HG02884 (cell line): Measurements from ENCODE around the gene PHF24.

Experiments used
- ATAC-seq: cut with Tn5 transposase; IDR thresholded peaks from one replicate; pipeline ENCODE4 v1.9.1; 2021; ENCODE audit warnings: mild to moderate bottlenecking, moderate library complexity; ENCODE audit not compliant: unreplicated experiment

PHF24 gene

DNA sequence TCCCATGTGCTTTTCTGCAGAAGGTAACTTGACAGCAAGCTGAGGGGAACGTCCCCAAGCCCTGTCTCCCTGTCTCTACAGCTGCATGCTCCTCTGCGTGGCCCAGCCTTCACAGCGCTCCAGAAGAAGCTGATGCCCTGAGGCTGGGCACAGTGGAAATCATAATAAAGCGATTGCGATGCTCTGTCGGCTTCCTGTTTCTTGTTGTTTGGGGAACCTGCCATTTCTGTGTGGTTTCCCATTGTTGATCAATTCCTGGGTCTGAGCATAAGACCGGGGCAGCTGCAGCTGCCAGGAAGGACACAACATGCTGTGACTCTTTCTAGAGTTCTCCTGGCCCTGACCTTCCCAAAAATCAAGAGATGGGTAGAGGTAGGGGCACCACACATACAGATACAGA lies 24.3 kb downstream of the PHF24 start:
- ATAC-seq: no peak

DNA sequence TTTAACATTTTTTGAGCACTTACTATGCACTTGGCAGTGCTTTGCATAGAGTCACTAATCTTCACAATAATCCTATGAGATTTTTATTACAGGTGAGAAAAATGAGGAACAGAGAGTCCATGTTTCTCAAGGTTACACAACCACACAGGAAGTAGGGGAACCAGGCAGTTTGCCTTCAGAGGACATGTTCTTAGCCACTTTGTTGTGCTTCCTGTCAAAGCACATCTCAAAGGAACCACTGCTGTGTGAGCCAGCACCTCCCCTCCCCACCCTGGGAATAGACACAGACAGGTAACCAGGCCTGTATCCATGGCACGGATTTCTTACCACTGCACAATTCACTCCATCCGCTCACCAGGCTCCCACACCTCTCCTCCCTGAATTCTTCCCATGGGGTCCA lies 25.1 kb downstream of the PHF24 start:
- ATAC-seq: no peak

DNA sequence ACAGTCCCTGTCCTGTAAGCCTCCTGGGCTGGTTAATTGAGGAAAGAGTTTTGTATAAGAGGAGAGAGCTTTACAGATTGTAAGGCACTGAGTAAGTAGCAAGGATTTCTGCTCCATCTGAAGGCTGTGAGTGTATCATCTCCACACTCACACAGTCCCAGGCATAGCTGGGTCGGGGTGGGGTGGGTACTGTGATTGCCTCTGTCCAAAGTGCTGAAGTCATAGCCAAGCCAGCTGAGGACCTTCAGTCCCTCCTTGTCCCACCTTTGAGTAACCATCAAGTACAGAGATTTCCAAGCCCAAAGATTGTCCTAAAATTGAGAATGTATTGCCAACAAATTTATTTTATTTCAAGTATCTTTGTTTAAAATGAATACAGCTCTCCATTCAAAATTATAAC lies 26.0 kb downstream of the PHF24 start:
- no peak for ATAC-seq

DNA sequence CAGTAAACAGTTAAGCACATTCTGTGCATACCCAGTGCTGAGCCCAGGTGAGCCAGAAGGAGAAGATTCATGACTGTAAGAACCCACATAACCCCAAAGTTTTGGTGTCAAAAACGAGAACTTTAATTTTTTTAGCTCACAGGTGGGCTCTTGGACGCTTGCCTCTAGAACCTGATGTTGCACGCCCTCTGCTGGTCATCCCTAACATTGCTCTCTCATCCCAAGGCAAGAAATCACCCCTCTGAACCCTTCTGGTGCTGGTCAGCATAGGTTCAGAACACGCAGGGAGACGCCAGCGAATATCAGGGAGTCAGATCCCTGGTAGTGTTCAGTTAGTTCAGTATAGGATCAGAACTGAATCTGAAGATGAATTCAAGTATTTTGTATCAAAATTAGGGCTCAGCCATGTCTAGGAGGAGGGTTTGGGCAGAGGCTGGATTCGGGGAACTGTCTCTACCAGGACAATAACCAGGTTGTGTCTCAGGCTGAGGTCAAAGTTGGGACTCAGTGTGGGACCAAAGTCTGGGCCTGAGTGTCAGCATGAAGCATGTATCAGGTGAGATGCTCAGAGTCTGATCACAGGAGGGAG lies 27.3 kb downstream of the PHF24 start:
- no peak for ATAC-seq

DNA sequence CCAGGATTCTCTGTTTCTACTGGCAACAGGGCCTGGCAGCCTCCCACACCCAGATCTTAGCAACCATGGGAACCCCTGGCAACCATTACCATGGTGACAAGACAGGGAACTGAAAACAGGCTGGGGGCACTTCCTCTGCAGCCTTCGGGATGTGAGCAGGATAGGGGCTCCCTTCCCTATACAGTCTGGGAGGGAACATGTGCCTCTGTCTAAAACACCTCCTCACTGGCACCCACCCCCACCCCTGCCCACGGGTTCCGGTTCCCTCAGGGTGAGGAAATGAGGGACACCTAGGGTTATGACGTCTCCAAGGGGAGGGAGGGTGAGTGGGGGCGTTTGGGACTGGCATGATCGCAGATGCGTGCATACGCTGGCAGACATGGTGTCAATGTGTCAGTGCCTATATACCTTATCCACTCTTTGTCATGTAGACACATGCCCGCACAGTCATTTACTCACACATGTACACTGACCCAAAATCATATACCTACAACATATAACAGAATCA lies 28.5 kb downstream of the PHF24 start:
- no peak for ATAC-seq

DNA sequence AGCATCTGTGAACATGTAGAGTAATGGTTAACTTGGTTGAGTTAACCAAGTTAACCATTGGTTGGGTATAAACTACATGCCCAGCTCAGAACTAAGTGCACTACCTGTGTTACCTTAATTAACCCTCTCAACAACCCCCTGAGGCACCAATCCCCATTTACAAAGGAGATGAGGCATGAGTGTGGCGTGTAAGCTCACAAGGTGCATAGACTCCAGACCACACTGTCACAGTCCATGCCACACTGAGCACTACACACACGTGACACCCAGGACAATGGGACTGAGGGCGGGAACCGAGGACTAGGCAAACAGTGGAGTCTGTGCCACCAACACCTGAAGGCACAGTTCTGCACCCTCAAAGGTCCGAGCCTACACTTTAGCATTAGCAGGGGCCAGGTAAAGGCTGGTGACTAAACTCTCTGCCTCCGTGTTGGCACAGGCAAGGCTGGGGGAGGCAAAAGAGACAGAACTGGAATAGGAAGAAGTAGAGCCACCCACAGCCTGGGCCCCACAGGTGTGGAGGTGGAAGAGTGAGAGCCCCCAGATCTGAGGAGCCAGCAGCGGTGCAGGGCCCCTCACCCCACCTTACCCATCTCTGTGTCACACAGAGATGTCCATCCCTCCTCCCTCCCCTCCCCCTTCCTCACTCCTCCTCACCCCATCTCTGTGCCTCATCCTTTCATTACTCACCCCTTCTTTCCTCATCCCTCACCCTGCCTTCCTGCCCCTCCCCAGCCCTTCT lies 29.2 kb downstream of the PHF24 start:
- ATAC-seq: no peak

DNA sequence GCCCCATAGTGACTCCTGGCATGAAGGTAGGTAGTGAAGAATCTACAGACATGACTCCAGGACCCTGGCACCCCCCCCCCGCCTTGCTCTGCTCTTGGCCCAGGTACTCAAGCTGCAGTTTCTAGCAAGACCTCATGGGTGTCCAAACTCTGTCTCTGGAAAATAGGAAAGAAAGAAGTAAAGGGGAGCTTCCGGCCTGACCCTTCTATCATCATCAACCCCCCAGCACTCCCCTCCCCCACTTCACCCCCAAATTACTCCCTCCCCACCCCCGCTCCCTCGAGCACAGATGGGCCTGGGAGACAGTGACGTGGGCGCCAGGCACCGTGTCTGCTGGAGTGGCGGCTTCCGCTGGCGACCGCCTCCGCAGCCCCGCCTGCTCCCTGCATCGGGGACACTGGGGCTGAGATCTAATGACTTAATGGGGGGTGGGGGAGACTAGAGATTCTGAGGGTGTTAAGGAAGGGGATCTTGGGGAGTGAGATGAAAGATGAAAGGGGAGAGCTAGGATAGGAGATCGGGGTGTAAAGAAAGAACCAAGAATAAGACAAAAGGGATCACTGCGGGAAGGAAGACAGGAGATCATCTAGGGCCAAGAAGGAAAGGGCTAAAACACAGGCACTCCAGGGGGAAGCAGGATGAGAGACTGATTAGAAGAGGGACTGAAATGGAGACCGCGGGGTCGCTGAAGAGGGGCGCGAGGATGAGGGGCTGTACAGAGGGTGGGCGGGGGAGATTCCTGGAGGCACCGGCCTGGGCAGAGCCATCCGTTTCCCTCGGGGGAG lies 30.3 kb downstream of the PHF24 start:
- ATAC-seq: no peak

DNA sequence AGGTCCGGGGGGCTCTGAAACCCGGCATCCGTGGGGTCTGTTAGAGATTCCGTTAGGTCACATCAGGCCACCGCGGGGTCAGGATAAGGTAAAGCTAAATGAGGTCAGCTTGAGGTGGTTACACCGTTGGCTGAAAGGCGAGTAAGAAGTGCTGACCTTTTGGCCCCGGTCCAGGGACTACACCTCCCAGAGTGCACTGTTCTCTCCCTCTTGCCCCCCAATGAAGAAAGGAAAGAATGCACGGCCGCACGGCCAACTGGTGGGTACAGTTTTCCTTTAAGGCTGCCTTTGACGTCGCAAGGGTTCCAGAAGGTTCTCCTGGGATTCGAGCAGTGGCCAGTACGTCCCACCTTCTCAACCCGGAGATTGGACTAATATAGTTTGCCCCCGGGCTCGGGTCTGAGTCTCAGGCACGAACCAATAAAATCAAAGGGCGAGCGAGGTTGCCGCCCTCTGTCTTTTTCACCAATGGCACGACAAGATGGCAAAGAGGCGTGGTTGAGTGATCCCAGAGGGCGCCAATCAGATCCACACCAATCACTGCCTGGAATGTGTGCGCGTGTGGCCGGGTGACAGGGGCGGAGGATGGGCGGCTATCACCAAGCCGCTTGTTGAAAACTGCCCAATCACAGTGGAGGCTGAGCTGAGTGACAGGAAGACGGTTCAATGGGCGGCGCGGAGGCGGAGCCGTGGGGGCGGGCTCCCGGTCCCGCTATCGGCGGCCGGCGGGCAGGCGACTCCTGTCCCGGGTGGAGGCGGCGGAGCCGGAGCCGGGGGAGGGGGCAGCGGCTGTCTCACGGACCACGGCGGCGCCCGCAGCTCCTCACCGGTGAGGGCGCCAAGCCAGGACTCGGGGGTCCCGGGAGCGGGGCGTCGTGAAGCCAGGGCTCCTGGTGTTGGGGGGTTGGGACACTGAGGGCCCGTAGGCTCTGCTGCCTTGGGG lies 31.2 kb downstream of the PHF24 start, which contains the start of gene DNAJB5:
Gene DNAJB5, plus strand, starts transcription at position 743 of the 943 bp plus-strand sequence. CDS start 886 bp downstream, outside the sequence.
- ATAC-seq: peak; percentile 89

DNA sequence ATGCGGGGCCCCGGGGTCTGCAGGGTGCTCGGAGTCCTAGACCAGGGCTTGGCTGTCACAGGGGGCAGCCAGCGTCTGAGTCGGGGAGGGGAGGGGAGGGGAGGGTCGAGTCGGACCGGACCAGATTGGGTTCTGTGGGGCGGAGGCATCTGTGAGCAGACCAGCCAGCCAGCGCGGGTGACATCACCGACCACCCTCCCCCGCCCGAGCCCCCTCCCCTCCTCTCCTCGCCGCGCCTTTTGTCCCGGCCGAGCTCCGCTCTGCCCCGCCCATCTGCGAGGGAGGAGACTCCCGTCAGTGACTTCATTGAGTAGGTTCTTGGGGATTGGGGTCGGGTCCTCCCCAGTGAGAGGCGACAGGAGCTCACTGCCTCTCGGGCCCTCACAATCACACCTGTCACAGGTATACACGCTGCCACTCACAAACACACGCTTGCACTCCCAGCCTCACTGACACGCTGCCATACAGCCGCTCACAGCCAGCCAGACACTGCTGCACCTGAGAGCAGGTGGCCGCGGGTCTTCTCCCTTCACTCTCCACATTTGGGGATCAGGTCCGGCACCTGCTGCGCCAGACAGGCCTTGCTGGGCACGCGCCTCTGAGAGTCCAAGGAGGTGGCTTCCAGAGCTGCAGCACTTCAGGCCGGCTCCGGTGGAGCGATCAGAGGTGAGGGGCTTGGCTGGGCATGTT lies 32.0 kb downstream of the PHF24 start:
- ATAC-seq: no peak

DNA sequence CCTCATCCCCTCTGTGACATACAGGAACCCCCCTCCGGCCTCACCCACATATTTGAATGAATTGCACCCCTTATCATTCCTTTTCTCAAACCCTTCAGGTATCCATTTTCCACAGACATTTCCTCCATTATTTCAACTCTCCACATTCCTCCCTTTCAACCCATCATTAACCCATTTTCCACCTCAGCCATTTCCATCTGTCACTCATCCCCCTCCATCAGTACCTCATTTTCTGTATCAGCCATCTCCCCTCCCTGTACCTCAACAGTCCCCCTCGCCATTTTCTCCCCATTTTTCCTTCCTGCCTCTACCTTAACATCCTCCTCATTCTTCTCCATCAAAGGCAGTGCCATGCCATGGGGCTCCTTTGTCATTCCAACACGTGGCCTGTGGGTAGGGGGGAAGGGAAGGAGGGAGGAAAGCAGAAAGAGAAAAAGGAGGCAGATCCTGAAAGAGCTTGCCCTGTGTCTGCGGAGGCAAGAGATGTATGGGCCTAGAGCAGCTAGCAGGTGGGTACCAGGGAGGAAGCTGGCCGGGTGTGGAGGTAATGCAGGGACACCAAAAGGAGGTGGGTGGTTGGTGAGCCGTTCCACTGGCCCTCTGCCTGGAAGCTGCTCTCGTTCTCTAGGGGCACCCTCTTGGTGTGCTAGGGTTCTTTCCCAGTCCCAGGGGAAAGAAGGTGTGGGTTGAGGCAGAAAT lies 33.0 kb downstream of the PHF24 start:
- ATAC-seq: no peak

DNA sequence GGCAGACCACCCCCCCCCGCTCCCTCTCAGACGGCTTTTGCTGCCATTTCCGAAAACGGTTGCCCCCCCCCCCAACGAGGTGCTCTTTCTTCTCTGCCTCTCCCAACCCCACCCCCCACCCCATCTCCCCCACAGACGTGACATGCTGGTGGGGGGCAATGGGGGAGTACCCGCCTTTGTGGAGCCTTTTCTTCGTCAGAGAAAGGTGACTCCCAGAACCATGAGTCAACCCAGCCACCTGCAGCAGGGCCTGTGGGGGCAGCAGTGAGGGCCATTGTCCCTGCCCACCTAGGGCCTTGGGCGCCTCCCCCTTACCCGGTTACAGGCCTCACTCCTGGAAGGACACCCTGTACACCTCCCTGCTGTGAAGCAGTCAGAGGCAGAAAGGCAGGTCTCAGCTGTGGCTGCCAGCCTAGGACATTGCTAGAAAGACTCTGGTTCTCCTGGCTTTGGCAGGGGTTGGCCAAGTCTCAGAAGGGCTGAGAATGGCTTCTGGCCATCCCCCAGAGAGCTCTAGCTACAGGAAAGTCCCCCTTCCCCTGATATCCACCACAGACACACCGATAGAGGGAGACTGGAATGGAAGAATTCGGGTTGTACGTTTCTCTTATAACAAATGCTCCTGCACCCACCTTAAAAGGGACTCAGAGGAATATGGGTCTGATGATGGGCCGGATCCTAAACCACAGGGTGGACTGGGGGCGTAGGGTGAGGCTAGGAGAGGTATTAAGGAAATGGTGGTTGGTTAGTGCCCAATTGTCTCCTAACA lies 33.7 kb downstream of the PHF24 start:
- no peak for ATAC-seq

DNA sequence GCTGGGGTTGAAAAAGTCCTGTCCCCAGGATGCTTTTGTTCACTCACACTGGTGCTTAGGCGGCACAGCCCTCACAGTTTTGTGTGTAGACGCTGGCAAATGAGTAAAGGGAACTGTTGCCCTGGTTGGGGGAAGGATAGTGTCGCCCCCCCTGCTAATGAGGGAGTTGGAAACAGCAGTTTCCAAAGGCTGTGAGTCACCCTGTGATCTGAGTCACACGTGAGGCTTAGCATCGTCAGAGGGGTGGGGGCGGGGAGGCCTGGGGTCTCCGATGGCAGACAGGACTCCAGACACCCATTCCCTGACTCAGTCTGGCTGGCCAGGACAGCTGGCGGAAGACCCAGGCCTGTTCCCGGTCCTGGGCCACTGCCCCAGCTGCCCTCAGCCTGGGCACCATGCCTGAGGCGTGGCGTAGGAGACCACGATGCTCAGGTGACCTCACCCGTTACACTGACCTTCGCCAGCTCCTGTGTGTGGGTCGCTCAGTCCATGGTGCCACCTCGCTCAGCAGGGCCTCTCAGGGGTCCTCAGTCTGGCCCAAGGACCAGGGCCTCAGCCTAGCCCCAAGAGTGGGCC lies 34.4 kb downstream of the PHF24 start:
- no peak for ATAC-seq

DNA sequence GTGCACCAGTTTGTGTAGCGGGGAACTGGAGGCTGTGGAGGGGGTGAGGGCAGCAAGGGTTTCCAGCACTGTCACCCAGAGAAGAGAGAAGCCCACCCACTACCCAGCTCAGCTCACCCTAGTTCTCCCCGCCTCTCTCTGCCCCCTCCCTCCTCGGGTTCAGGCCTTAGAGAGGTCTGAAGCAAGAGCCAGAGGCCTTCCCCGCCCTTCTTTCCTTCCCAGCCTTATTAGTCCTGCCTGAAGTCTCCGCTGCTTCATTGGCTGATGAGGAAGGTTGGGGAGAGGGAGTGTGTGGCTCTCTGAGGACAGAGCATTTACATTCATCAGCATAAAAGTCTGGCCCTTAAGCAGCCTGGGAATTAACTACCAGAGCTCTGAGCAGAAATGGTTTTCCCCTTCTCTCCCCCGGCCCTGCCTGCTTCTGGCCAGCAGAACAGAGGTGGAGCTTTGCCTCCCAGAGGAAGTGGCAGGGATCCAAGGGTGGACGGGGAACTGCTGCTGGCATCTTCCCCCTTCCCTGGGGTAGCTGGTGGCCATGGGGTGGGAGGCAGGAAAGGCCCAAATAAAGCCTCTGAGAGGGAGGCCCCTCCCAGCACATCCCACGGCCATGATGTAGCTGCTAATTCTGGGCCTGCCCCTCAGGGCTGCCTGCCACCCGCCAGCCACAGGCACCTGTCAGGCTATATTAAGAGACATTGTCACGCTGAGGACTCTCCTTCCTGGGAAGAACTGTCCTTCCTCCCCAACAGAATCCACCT lies 35.6 kb downstream of the PHF24 start:
- ATAC-seq: no peak

DNA sequence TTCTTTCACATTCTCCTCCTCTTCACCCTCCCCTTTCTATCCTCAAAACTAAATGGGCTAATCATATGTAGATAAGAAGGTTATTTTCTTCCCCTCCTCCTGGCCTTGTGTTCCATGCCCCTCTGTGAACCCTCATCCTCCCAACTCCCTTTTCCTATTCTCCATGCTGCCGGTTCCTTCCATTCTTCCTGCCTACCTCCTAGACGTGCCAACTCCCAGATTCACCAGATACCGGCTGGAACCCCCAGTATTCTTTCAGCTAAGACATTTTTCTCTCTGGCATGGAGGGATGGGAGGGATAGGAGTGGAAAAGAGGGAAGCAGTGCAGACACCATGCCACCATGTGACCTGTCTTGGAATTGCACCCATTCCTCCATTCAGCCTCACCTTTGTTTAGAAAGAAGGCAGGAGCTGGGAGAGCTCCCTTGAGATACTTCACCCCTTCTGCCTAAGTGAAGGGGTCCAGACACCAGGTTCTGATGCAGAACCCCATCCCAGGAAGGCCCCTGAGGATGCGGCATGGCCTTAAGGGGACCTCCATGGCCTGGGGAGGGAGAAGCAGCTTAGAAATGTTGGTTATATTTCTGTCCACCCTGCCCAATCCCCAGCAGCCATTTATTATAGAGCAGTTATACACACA lies 36.3 kb downstream of the PHF24 start:
- no peak for ATAC-seq

DNA sequence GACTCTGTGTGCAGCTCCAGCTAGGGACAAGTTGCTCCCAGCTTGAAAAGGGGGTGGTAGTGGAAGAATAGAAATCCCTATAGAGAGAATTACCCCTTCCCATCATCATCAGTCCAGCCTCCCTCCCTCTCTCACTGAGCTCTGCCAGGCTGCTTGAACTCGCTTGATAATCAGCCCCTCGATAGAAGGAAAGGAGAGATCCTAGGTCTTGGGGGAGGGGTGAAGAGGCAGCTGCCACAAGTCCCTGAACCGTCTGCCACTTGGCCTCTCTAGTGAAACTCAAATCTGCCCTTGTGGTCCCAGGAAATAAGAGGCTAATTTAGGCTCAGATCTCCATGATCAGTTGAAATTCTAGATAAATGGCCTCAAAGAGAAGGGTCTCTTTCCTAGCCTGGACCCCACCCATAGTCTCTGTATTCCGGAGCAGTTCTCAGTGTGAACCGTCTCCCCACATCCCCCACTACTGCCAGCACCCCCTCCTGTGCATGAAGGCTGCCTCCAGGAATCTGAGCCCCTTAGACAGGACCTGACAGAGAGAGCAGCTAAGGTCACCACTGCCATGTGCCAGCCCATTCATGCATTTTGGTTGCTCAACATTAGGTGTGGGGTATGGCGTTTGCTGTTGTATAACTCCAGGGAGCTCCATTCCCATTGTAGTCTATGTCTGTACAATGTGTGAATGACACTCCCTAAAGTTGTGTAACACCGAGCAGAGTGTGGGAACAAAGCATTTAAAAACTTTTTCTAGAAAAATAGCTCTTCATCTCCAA lies 37.0 kb downstream of the PHF24 start:
- no peak for ATAC-seq

DNA sequence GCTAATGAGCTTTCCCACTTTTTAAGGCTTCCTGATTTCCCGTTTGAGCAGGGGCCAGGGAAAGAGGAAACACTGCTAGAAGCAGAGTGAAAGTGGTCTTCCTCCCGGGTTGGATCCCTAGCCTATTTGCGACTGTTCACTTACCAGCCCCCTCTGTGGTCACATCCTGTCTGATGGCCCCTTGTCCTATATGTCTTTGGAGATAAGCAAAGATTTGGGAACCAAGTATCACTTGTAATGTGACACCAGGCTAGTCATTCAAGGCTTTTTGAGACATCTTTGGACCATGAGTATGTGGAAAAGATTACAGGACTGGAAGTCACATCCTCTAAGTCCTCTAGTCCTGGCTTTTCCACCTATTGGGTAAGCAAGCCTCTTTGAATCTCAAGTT lies 37.6 kb downstream of the PHF24 start:
- no peak for ATAC-seq
